ENCODE measurements around the gene AARS2.

GRCh38 chr6:44251576-44252524, 61.3 kb downstream of the AARS2 start:
- TF ChIP-seq, protein P1, sequence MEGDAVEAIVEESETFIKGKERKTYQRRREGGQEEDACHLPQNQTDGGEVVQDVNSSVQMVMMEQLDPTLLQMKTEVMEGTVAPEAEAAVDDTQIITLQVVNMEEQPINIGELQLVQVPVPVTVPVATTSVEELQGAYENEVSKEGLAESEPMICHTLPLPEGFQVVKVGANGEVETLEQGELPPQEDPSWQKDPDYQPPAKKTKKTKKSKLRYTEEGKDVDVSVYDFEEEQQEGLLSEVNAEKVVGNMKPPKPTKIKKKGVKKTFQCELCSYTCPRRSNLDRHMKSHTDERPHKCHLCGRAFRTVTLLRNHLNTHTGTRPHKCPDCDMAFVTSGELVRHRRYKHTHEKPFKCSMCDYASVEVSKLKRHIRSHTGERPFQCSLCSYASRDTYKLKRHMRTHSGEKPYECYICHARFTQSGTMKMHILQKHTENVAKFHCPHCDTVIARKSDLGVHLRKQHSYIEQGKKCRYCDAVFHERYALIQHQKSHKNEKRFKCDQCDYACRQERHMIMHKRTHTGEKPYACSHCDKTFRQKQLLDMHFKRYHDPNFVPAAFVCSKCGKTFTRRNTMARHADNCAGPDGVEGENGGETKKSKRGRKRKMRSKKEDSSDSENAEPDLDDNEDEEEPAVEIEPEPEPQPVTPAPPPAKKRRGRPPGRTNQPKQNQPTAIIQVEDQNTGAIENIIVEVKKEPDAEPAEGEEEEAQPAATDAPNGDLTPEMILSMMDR (conservative IDR thresholded peaks at IDR 0.05 in 1 of 2, IDR thresholded peaks at IDR 0.05 in 1 of 2; ENCODE audit: low read depth in 1 of 2, low read length in 2 of 2) = no peak
- no peak for TF ChIP-seq EZH2 (IDR thresholded peaks at IDR 0.05; ENCODE audit: low read length, missing control alignments)

Data from fibroblast of lung (primary cell).